Prostate gland (tissue), 2 donors: ENCODE data around the gene MBD3L2. TPM values are rescaled to one million over a fixed set of nuclear protein-coding genes. Genes with fewer than 3 reads are reported as not detected.

Source experiments
- DNase-seq: peaks from one replicate; pipeline ENCODE4 v3.0.0-alpha.2; 2019; ENCODE audit warnings: low spot score
- H3K27ac ChIP-seq, 2 donors: fragments of 200-600 bp; sonication (generic); 2 replicates each; pipeline ENCODE4 v1.5.1; 2017 to 2019
- H3K27me3 ChIP-seq: fragments of 200-600 bp; sonication (generic); replicated peaks from 2 replicates; pipeline ENCODE4 v1.5.1; 2019; ENCODE audit not compliant: insufficient read depth
- H3K36me3 ChIP-seq, 2 donors: fragments of 200-600 bp; sonication (generic); 1 replicate in 1 of 2; 2 replicates in 1 of 2; pipeline versions ENCODE4 v1.5.1 to v1.8.1; 2017 to 2019
- H3K4me1 ChIP-seq: fragments of 200-600 bp; sonication (generic); replicated peaks from 2 replicates; pipeline ENCODE4 v1.5.1; 2019
- H3K4me3 ChIP-seq, 2 donors: fragments of 200-600 bp; sonication (generic); 2 replicates each; pipeline ENCODE4 v1.5.1; 2017 to 2019
- H3K9me3 ChIP-seq: fragments of 200-600 bp; sonication (generic); 2 replicates; pipeline ENCODE4 v1.5.1; 2017
- CTCF ChIP-seq, 4 experiments: fragments of 200-600 bp in 2 of 4; fragments of 450-650 bp in 2 of 4; sonication (generic) in 2 of 4; IDR thresholded peaks; 1 replicate in 3 of 4; 2 replicates in 1 of 4; pipeline ENCODE4 v1.5.1; 2016 to 2019; ENCODE audit warnings: antibody characterized with exemption in 4 of 4, mild to moderate bottlenecking in 2 of 4, moderate library complexity in 2 of 4
- POLR2A ChIP-seq: fragments of 450-650 bp; IDR thresholded peaks from one replicate; pipeline ENCODE4 v1.6.1; 2016; ENCODE audit warnings: antibody characterized with exemption, mild to moderate bottlenecking
- POLR2AphosphoS5 ChIP-seq: sonication (generic); formaldehyde crosslinking; IDR thresholded peaks from one replicate; pipeline ENCODE4 v1.6.1; 2017; ENCODE audit warnings: antibody characterized with exemption
- WGBS: methylation state at CpG from one replicate; pipeline ENCODE4 v1.1.5; 2018; 5-methylcytosine and 5-hydroxymethylcytosine counted together
- intact Hi-C: fragments of 100-400 bp; cut with DNase I; formaldehyde crosslinking; loops from one replicate; pipeline ENCODE4 v1.14.2; 2022
- total RNA-seq, 2 donors: library from RNA; depleted of rRNA; stranded (reverse); fragments of >200 nt; gene quantifications; one replicate each; pipeline ENCODE4 v1.1.0, GENCODE V29; 2016

The MBD3L2 gene
- total RNA-seq, 2 donors from 2014 or later: not detected

GRCh38 chr19:7088999-7089398 is 39.9 kb downstream of the MBD3L2 start:
- H3K4me3 ChIP-seq: no peak overlapping the region
- H3K4me1 ChIP-seq: no peaks in the 10 kb centered on the region
- intact Hi-C loops: no loop called here
- peaks cover 0 to 10% of the 10 kb centered on the region in 2 donors for H3K36me3 ChIP-seq
- DNase-seq: no peak
- peaks cover 4% of the 10 kb centered on the region for H3K9me3 ChIP-seq
- TF ChIP-seq POLR2AphosphoS5: no peak
- no peak for TF ChIP-seq POLR2A
- TF ChIP-seq CTCF (IDR thresholded peaks at IDR 0.05): no peak
- no peak overlapping the region for H3K27ac ChIP-seq
- 93% methylated on average over 6 of the region's 6 CpGs for WGBS
- no peaks in the 10 kb centered on the region for H3K27me3 ChIP-seq

- DNase-seq: no peak
- Histone ChIP-seq H3K36me3 (no peaks in the 10 kb centered on the region), H3K27me3 (no peaks in the 10 kb centered on the region), H3K4me1 (no peaks in the 10 kb centered on the region), H3K27ac (no peak overlapping the region), H3K4me3 (no peak overlapping the region), H3K9me3 (no peaks in the 10 kb centered on the region)
- TF ChIP-seq POLR2AphosphoS5: no peak
- TF ChIP-seq POLR2A: no peak
- no peak for TF ChIP-seq CTCF (IDR thresholded peaks at IDR 0.05)
- WGBS: 96% methylated on average over 3 of the region's 3 CpGs
- intact Hi-C loops: loop anchor here (2.0 to 10.0 kb wide), 2 partner anchors 243 to 537 kb away; partner anchors contain the start of genes PCP2 and STXBP2
Measured at GRCh38 chr19:7098096-7098495, 49.0 kb downstream of the MBD3L2 start.

- DNase-seq: peak; percentile 87
- H3K4me1 ChIP-seq: no peaks in the 10 kb centered on the region
- H3K36me3 ChIP-seq: no peaks in the 10 kb centered on the region
- H3K27me3 ChIP-seq: no peaks in the 10 kb centered on the region
- H3K4me3 ChIP-seq: peak overlapping the region; percentile 45 to 54
- intact Hi-C loops: loop anchor here (2.0 to 10.0 kb wide), 2 partner anchors 242 to 536 kb away; partner anchors contain the start of genes PCP2 and STXBP2
- H3K27ac ChIP-seq: peak overlapping the region; percentile 85 to 91
- under 1% methylated on average over 78 of the region's 78 CpGs for WGBS
- peak; percentile 31 for TF ChIP-seq POLR2A
- peak; percentile 85 for TF ChIP-seq POLR2AphosphoS5
- TF ChIP-seq CTCF (IDR thresholded peaks at IDR 0.05): no peak
- no peaks in the 10 kb centered on the region for H3K9me3 ChIP-seq
Measured at GRCh38 chr19:7098701-7099596, 49.8 kb downstream of the MBD3L2 start.

GRCh38 chr19:7099597-7099921 is 50.4 kb downstream of the MBD3L2 start:
- no peaks in the 10 kb centered on the region for H3K9me3 ChIP-seq
- H3K4me1 ChIP-seq: no peaks in the 10 kb centered on the region
- 14% methylated on average over 9 of the region's 9 CpGs for WGBS
- no peaks in the 10 kb centered on the region for H3K27me3 ChIP-seq
- DNase-seq: no peak
- peak overlapping the region; percentile 85 to 91 for H3K27ac ChIP-seq
- H3K36me3 ChIP-seq: no peaks in the 10 kb centered on the region
- intact Hi-C loops: loop anchor here (2.0 to 10.0 kb wide), 2 partner anchors 241 to 535 kb away; partner anchors contain the start of genes PCP2 and STXBP2
- H3K4me3 ChIP-seq: peak overlapping the region; percentile 45 to 54
- TF ChIP-seq CTCF (IDR thresholded peaks at IDR 0.05) (no peak), POLR2A (no peak), POLR2AphosphoS5 (no peak)

Other genes starting within 250 kb of the MBD3L2 start
- gene ADGRE1, start 161.7 kb upstream of the MBD3L2 start, total RNA-seq: 1 to 10 TPM in 1 of 2 donors, not detected in 1; 1.2 TPM
- not detected for gene MBD3L2B, start 27.9 kb upstream of the MBD3L2 start, total RNA-seq
- not detected for gene MBD3L5, start 18.7 kb upstream of the MBD3L2 start, total RNA-seq
- gene MBD3L4, start 9.1 kb upstream of the MBD3L2 start, total RNA-seq: 1 to 10 TPM in 1 of 2 donors, not detected in 1; 1.5 TPM
- 1 to 10 TPM in 1 of 2 donors, not detected in 1; 1.5 TPM for gene MBD3L3, start 9.4 kb downstream of the MBD3L2 start, total RNA-seq
- gene ZNF557, start 20.4 kb downstream of the MBD3L2 start, total RNA-seq: 10 to 100 TPM; 12.2 to 14.7 TPM
- 100 to 1,000 TPM in 1 of 2 donors, 10 to 100 TPM in 1; 51.2 to 124 TPM for gene INSR, start 245.1 kb downstream of the MBD3L2 start, total RNA-seq